Measurements from ENCODE around the gene ADCY4. TPM values are rescaled to one million over a fixed set of nuclear protein-coding genes. Genes with fewer than 3 reads are reported as not detected.

Gene ADCY4
- total and polyA plus RNA-seq, 2 donors (not counting 3 experiments of a cell fraction or from before 2014, with no cell fraction given) = 81.6 to 84.0 TPM

GRCh38 chr14:24277606-24278321 lies 57.1 kb downstream of the ADCY4 start:
- no TSS peak for BruUV-seq (replicated peaks)
- POLR2A ChIA-PET = interaction anchor here (0.6 kb wide), 1 partner anchor 34 kb away, joined by 8 read pairs; no protein-coding TSS in a partner anchor
- no peak for DNase-seq (ENCODE audit: low read depth, low spot score)
- H4K20me1 ChIP-seq (replicated peaks; ENCODE audit: control insufficient read depth, extremely low read depth, insufficient read depth, low read length) = no peaks in the 10 kb centered on the region
- no peaks in the 10 kb centered on the region for H3K9me3 ChIP-seq (replicated peaks; ENCODE audit: control insufficient read depth, insufficient read depth, low read length)
- CTCF ChIA-PET = interaction anchor here (0.9 to 1.0 kb wide), 3 partner anchors 19 to 30 kb away, joined by 3 to 4 read pairs (median 3); partner anchors contain the start of gene CIDEB
- H3K27me3 ChIP-seq (ENCODE audit: control insufficient read depth in 2 of 2, insufficient read depth in 2 of 2, low read length in 2 of 2) = no peaks in the 10 kb centered on the region
- dilution Hi-C loops (cut with MboI; ENCODE audit: extremely low pct_ligation_motif_present, low sequenced_read_pairs) = no loop called here
- no peak overlapping the region for H2AFZ ChIP-seq (ENCODE audit: low read depth, low read length)
- no peak overlapping the region for H3K27ac ChIP-seq (ENCODE audit: insufficient read depth, low read depth, low read length)
- H3K36me3 ChIP-seq (ENCODE audit: control insufficient read depth in 2 of 2, extremely low read depth in 1 of 2, insufficient read depth in 2 of 2, low read length in 2 of 2) = no peaks in the 10 kb centered on the region
- TF ChIP-seq JUN (IDR thresholded peaks at IDR 0.05; ENCODE audit: borderline replicate concordance, insufficient read depth, insufficient read length, low read depth) (no peak), CTCF (IDR thresholded peaks at IDR 0.05; ENCODE audit: extremely low read depth in 1 of 2, insufficient read depth in 1 of 2, low read depth in 1 of 2, low read length in 2 of 2) (no peak), MAX (IDR thresholded peaks at IDR 0.05; ENCODE audit: insufficient read depth, insufficient read length) (no peak), POLR2AphosphoS5 (IDR thresholded peaks at IDR 0.05; ENCODE audit: insufficient read depth, low read depth, low read length) (no peak), EZH2 (IDR thresholded peaks at IDR 0.05; ENCODE audit: borderline replicate concordance, low read depth, low read length, severe bottlenecking) (no peak), GATA2 (IDR thresholded peaks at IDR 0.05; ENCODE audit: insufficient read depth, insufficient read length, low read depth, low read length) (no peak), MYC (IDR thresholded peaks at IDR 0.05; ENCODE audit: low read depth, low read length) (no peak), POLR2A (IDR thresholded peaks at IDR 0.05; ENCODE audit: low read depth, low read length) (no peak), FOS (IDR thresholded peaks at IDR 0.05; ENCODE audit: borderline replicate concordance, insufficient read depth, low read length) (no peak)
- H3K4me1 ChIP-seq (ENCODE audit: control insufficient read depth, extremely low read depth, insufficient read depth, low read length) = no peaks in the 10 kb centered on the region
- H3K9ac ChIP-seq (replicated peaks; ENCODE audit: extremely low read depth, insufficient read depth, low read length) = no peak overlapping the region
- H3K4me2 ChIP-seq (ENCODE audit: insufficient read depth, low read length) = no peak overlapping the region
- intact Hi-C loops (cut with micrococcal nuclease) = no loop called here
- H3K4me3 ChIP-seq (replicated peaks in 1 of 3; ENCODE audit: insufficient read depth in 1 of 3, low read depth in 1 of 3, low read length in 3 of 3) = no peak overlapping the region
- H3K79me2 ChIP-seq (ENCODE audit: control insufficient read depth, insufficient read depth, low read length) = no peaks in the 10 kb centered on the region
- no peaks in the 10 kb centered on the region for H3K9me1 ChIP-seq (replicated peaks; ENCODE audit: control insufficient read depth, extremely low read depth, insufficient read depth, low read length)
- no peak for FAIRE-seq
